Endothelial cell of umbilical vein (primary cell): Measurements from ENCODE around the gene COL28A1. TPM values are rescaled to one million over a fixed set of nuclear protein-coding genes. Genes with fewer than 3 reads are reported as not detected.

Experiments
- BruUV-seq: library from RNA; stranded (reverse); fragments of 400-500 nt; replicated peaks from 2 replicates; lab custom pipeline; 2021; lab: Mats Ljungman, UMichigan
- CTCF ChIA-PET: fragments of 300-600, 350-600 bp; sonication (Branson Sonifier 250); formaldehyde crosslinking; loops from one replicate; lab custom pipeline; 2021; ENCODE audit warnings: antibody characterized with exemption, inconsistent platforms; lab: Charles Lee
- POLR2A ChIA-PET: fragments of 300-600, 350-600 bp; sonication (Branson Sonifier 250); formaldehyde crosslinking; loops from one replicate; lab custom pipeline; 2021; ENCODE audit warnings: antibody characterized with exemption, inconsistent platforms; lab: Charles Lee
- DNase-seq: peaks from one replicate; pipeline ENCODE4 v3.0.0-alpha.2; 2011; ENCODE audit warnings: low read depth, low spot score
- FAIRE-seq: peaks from 2 replicates; lab custom pipeline; 2011; peaks lifted over from hg19 to GRCh38; lab: Jason Lieb, UNC
- H2AFZ ChIP-seq: 2 replicates; pipeline ENCODE4 v1.6.0; 2012; ENCODE audit warnings: low read depth, low read length, control low read depth, inconsistent platforms
- H3K27ac ChIP-seq: 2 replicates; pipeline ENCODE4 v1.5.1; 2011; ENCODE audit warnings: low read depth, mild to moderate bottlenecking, control low read depth, low read length, moderate library complexity; ENCODE audit not compliant: insufficient read depth
- H3K27me3 ChIP-seq, 2 experiments: 2 replicates each; pipeline versions ENCODE4 v1.6.0 to v1.6.1; 2011; ENCODE audit warnings: low read length in 2 of 2, mixed read lengths in 1 of 2; ENCODE audit not compliant: control insufficient read depth in 2 of 2, insufficient read depth in 2 of 2
- H3K36me3 ChIP-seq, 2 experiments: 2 replicates in 1 of 2; 3 replicates in 1 of 2; pipeline ENCODE4 v1.5.1; 2011; ENCODE audit warnings: low read length in 2 of 2, mild to moderate bottlenecking in 1 of 2, moderate library complexity in 1 of 2; ENCODE audit not compliant: control insufficient read depth in 2 of 2, insufficient read depth in 2 of 2; ENCODE audit errors: extremely low read depth in 1 of 2
- H3K4me1 ChIP-seq: 3 replicates; pipeline ENCODE4 v1.5.1; 2011; ENCODE audit warnings: mild to moderate bottlenecking, low read length; ENCODE audit not compliant: control insufficient read depth, insufficient read depth; ENCODE audit errors: extremely low read depth
- H3K4me2 ChIP-seq: 2 replicates; pipeline ENCODE4 v1.6.1; 2011; ENCODE audit warnings: low read length, control low read depth, mixed read lengths; ENCODE audit not compliant: insufficient read depth
- H3K4me3 ChIP-seq, 3 experiments: fragments of 200-600 bp in 1 of 3; sonication (generic), shearing (Covaris generic) in 1 of 3; replicated peaks in 1 of 3; 2 replicates each; pipeline ENCODE4 v1.5.1; 2011 to 2016; ENCODE audit warnings: control low read depth in 3 of 3, low read length in 3 of 3, mild to moderate bottlenecking in 2 of 3, inconsistent platforms in 1 of 3, low read depth in 1 of 3, moderate library complexity in 1 of 3; ENCODE audit not compliant: insufficient read depth in 1 of 3
- H3K79me2 ChIP-seq: 2 replicates; pipeline ENCODE4 v1.6.0; 2012; ENCODE audit warnings: low read length, inconsistent platforms; ENCODE audit not compliant: control insufficient read depth, insufficient read depth
- H3K9ac ChIP-seq: replicated peaks from 2 replicates; pipeline ENCODE3; 2011; ENCODE audit warnings: low read length, control low read depth; ENCODE audit not compliant: insufficient read depth; ENCODE audit errors: extremely low read depth
- H3K9me1 ChIP-seq: replicated peaks from 3 replicates; pipeline ENCODE4 v1.6.0; 2011; ENCODE audit warnings: mild to moderate bottlenecking, low read length; ENCODE audit not compliant: control insufficient read depth, insufficient read depth; ENCODE audit errors: extremely low read depth
- H3K9me3 ChIP-seq: replicated peaks from 2 replicates; pipeline ENCODE4 v1.5.1; 2012; ENCODE audit warnings: low read length, inconsistent platforms; ENCODE audit not compliant: control insufficient read depth, insufficient read depth
- H4K20me1 ChIP-seq: replicated peaks from 2 replicates; pipeline ENCODE3; 2011; ENCODE audit warnings: mild to moderate bottlenecking, low read length; ENCODE audit not compliant: control insufficient read depth, insufficient read depth; ENCODE audit errors: extremely low read depth
- CTCF ChIP-seq, 2 donors: IDR thresholded peaks; 1 replicate in 1 of 2; 2 replicates in 1 of 2; pipeline ENCODE4 v1.5.1; 2011; ENCODE audit warnings: low read length in 2 of 2, mild to moderate bottlenecking in 2 of 2, moderate library complexity in 2 of 2, control low read depth in 1 of 2, inconsistent platforms in 1 of 2, low read depth in 1 of 2; ENCODE audit not compliant: insufficient read depth in 1 of 2; ENCODE audit errors: extremely low read depth in 1 of 2
- EZH2 ChIP-seq: IDR thresholded peaks from 2 replicates; pipeline ENCODE4 v1.6.1; 2012; ENCODE audit warnings: borderline replicate concordance, low read depth, mild to moderate bottlenecking, moderate library complexity, low read length, inconsistent platforms; ENCODE audit not compliant: severe bottlenecking
- FOS ChIP-seq: IDR thresholded peaks from 2 replicates; pipeline ENCODE4 v1.6.1; 2011; ENCODE audit warnings: mild to moderate bottlenecking, low read length, moderate library complexity, borderline replicate concordance; ENCODE audit not compliant: insufficient read depth
- GATA2 ChIP-seq: IDR thresholded peaks from 2 replicates; pipeline ENCODE4 v1.7.0; 2011; ENCODE audit warnings: low read depth, mild to moderate bottlenecking, moderate library complexity, mixed read lengths, low read length; ENCODE audit not compliant: insufficient read length, insufficient read depth
- JUN ChIP-seq: IDR thresholded peaks from 2 replicates; pipeline ENCODE4 v1.6.1; 2011; ENCODE audit warnings: borderline replicate concordance, low read depth; ENCODE audit not compliant: insufficient read length, insufficient read depth
- MAX ChIP-seq: IDR thresholded peaks from 2 replicates; pipeline ENCODE4 v1.6.1; 2011; ENCODE audit not compliant: insufficient read depth, insufficient read length
- MYC ChIP-seq: IDR thresholded peaks from one replicate; pipeline ENCODE4 v1.6.1; 2011; ENCODE audit warnings: mild to moderate bottlenecking, low read depth, low read length
- POLR2A ChIP-seq: IDR thresholded peaks from 2 replicates; pipeline ENCODE4 v1.6.1; 2012; ENCODE audit warnings: low read depth, mild to moderate bottlenecking, control low read depth, low read length
- POLR2AphosphoS5 ChIP-seq: IDR thresholded peaks from 2 replicates; pipeline ENCODE4 v1.6.1; 2012; ENCODE audit warnings: low read depth, mild to moderate bottlenecking, control low read depth, low read length, moderate library complexity; ENCODE audit not compliant: insufficient read depth
- dilution Hi-C: fragments of 300-500 bp; cut with MboI; formaldehyde crosslinking; loops from one replicate; pipeline ENCODE4 v1.15.0; 2019; ENCODE audit warnings: low sequenced_read_pairs; ENCODE audit not compliant: extremely low pct_ligation_motif_present
- intact Hi-C: fragments of 100-400 bp; cut with micrococcal nuclease; formaldehyde crosslinking; loops from one replicate; pipeline ENCODE4 v1.10.0; 2022
- polyA plus RNA-seq, 4 experiments: library from polyadenylated mRNA; depleted of rRNA in 3 of 4; stranded (reverse) in 3 of 4; unstranded in 1 of 4; fragments of >200 nt; gene quantifications; 2 replicates each; pipeline versions ENCODE4 v1.2.1 to v1.2.3, GENCODE V29; 2011 to 2012; ENCODE audit warnings: missing spikeins in 1 of 4
- total RNA-seq: library from RNA; stranded (reverse); gene quantifications from 2 replicates; pipeline ENCODE4 v1.2.3, GENCODE V29; 2021

Gene COL28A1
- total and polyA plus RNA-seq, 2 donors (not counting 3 experiments of a cell fraction or from before 2014, with no cell fraction given) = not detected

GRCh38 chr7:7553386-7553785, 17.7 kb upstream of the COL28A1 start:
- Histone ChIP-seq H3K4me2 (no peak overlapping the region), H3K4me1 (peaks cover 2% of the 10 kb centered on the region), H3K79me2 (no peaks in the 10 kb centered on the region), H3K9me1 (no peaks in the 10 kb centered on the region), H3K9ac (no peak overlapping the region), H3K4me3 (no peak overlapping the region), H4K20me1 (no peaks in the 10 kb centered on the region), H2AFZ (no peak overlapping the region), H3K27me3 (no peaks in the 10 kb centered on the region), H3K36me3 (no peaks in the 10 kb centered on the region), H3K9me3 (no peaks in the 10 kb centered on the region), H3K27ac (no peak overlapping the region)
- no TSS peak for BruUV-seq
- no peak for FAIRE-seq
- dilution Hi-C loops (no loop called here), intact Hi-C loops (no loop called here)
- CTCF ChIA-PET = no interaction called here
- DNase-seq = no peak
- POLR2A ChIA-PET = no interaction called here
- TF ChIP-seq POLR2AphosphoS5 (no peak), FOS (no peak), MYC (no peak), EZH2 (no peak), GATA2 (no peak), JUN (no peak), CTCF (IDR thresholded peaks at IDR 0.05; ENCODE audit: extremely low read depth in 1 of 2, insufficient read depth in 1 of 2, low read depth in 1 of 2, low read length in 2 of 2) (no peak), POLR2A (no peak), MAX (no peak)
